Hematopoietic multipotent progenitor cell (in vitro differentiated cells): ENCODE data around the gene ILDR2. TPM values are rescaled to one million over a fixed set of nuclear protein-coding genes. Genes with fewer than 3 reads are reported as not detected.

ENCODE experiments used
- DNase-seq, 3 donors: peaks; one replicate each; pipeline ENCODE4 v3.0.0-alpha.2; 2011 to 2015; ENCODE audit warnings: low read depth in 2 of 3, low spot score in 2 of 3
- total RNA-seq: library from RNA; depleted of rRNA; stranded (reverse); fragments of >200 nt; gene quantifications from one replicate; pipeline ENCODE4 v1.2.3, GENCODE V29; 2012

ILDR2 gene
- total RNA-seq, 1 donor: 0.27 TPM

GRCh38 chr1:166925810-166926478 is 49.4 kb downstream of the ILDR2 start:
- no peak for DNase-seq

- no peak for DNase-seq
These were observed 50.4 kb downstream of the ILDR2 start for GRCh38 chr1:166924823-166925541.

DNA sequence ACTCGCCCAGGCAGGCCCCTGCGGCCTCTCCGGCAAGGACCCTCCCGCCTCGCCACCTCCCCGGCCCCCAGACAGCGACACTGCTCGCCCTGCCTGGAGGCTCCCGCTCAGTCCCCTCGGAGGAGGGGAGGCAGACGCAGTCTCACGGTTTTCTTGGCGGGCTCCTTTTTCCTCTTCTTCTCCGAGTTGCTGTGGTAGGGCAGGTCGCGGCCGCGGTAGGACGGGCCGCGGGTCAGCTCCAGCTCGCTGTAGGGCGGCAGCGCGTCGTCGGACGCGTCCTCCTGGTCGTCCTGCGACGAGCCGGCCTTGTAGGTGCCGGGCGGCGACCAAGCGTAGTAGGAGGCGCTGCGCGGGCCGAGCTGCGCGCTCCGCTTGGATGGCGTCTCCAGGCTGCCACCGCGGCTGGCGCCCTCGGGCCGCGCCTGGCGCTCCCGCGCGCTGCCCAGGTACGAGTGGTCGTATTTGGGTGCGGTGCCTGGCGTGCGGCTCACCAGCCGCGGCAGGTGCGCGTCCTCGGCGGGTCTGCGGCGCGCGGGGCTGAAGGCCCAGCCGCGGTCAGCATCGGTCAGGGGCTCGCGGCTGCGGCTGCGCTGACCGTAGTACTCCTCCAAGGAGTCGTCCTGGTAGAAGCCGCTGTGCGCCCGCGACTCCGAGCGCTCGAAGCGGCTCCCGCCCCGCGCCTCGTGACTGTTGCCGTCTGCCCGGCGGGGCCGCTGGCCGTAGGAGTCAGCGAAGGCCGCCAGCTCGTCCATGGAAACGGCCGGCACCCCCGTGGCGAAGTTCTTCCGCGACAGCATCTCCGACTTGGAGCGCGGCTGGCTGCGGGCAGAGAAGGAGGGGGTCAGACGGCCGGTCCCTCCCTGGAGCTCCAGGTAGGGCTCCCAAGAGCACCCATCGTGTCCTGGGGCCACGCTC is 54.5 kb downstream of the ILDR2 start:
- peak in 1 of 3 donors; percentile 16 for DNase-seq

DNA sequence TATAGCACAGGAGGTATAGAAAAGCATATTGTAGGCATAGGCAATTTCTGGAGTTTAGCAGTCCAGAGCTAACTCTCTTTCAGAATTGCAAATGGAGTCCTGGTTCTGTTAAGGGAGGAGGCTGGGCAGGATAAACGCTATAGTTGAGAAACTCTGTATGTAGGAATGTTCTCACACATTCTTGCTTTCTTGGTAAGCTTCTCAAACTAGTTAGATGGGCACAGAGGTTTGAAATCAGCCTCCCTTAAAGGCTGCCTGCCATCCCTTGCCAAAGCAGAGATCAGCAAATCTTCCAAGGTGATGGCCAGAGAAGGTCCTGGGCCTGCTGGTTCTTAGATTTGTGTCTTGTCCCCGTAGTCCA is 56.4 kb downstream of the ILDR2 start:
- DNase-seq: no peak

GRCh38 chr1:166918088-166918955 is 57.0 kb downstream of the ILDR2 start:
- no peak for DNase-seq

GRCh38 chr1:166915941-166916340 is 59.4 kb downstream of the ILDR2 start:
- no peak for DNase-seq

DNA sequence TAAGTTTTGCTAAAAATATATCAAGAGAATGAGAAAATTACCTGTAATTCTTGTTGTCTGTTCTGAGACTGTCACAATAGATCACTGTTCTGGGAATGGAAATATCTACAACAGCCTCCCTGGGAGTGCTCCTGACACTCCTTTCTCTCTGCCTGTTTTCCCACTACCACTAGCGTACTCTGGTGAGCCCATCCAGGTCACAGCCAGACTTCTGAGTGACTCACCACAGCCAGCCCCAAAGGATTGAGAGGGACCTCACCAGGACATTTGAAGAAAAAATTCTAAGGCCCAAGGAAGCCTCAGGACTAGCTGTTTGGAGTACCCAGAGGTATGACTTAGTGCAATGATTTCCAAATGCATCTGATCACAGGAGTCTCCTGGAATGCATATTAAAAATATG is 60.3 kb downstream of the ILDR2 start:
- no peak for DNase-seq

DNA sequence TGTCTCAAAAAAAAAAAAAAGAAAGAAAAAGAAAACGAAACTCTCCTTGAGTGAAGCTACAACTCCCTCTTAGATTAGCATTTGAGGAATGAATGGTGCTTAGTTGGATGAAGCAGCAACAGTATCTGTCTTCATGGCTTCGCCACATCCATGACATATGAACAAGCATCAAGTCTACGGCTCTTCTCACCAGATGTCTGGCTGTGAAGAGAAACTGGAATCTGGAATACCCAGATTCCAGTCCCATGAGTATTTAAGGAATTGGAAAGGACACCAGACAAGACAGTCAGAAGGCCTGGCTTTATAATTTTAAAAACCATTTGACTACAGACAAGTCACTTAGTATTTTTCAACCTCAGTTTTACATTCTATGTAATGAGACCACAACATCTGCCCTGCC is 61.2 kb downstream of the ILDR2 start:
- no peak for DNase-seq

DNA sequence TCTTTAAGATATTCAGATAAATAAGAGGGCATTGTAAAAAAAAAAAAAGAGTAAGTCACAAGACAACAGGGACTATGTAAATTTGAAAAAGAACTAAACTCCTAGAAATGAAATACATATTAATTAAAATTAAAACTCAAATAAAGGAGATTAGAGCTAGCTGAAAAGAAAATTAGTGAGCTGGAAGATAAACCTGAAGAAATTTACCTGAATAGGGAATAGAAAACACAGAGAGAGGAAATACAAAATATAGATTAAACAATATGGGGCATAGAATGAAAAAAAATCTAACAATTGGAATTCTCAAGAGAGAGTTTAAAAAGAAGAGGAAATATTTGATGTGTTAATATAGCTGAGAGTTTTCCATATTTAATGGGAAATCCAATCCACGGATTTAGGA is 63.7 kb downstream of the ILDR2 start:
- DNase-seq: no peak

DNA sequence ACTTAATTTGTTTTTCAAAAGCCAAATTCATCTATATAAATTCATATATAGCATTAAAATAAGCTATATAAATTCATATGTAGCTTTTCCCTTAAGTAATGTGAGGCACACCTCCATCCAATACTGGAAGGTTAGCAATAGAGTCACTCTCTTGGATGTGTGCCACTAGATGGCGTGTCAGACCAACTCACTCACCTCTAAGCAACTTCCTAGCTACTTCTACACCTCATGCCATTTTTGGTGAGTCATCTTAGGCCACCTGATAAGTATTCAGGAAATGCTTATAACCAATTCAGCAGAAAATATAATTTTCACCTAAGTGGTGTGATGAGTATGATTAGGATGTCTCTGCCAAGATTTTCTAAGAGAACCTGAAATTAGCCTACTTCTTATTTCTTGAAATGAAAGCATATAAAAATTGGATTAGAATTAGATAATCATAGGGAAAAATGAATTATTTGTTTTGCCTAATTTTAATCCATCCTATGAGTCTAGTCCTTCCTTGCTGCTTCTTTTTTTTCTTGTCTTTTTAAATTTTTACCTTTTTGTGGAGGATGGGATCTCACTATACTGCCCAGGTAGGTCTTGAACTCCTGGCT is 64.8 kb downstream of the ILDR2 start:
- DNase-seq: peak; percentile 54 to 94 (median 91)

GRCh38 chr1:166908942-166909341 is 66.4 kb downstream of the ILDR2 start:
- DNase-seq: no peak

GRCh38 chr1:166907763-166908162 is 67.6 kb downstream of the ILDR2 start:
- no peak for DNase-seq

GRCh38 chr1:166907051-166907450 is 68.3 kb downstream of the ILDR2 start:
- no peak for DNase-seq

GRCh38 chr1:166906647-166907046 is 68.7 kb downstream of the ILDR2 start:
- no peak for DNase-seq

DNA sequence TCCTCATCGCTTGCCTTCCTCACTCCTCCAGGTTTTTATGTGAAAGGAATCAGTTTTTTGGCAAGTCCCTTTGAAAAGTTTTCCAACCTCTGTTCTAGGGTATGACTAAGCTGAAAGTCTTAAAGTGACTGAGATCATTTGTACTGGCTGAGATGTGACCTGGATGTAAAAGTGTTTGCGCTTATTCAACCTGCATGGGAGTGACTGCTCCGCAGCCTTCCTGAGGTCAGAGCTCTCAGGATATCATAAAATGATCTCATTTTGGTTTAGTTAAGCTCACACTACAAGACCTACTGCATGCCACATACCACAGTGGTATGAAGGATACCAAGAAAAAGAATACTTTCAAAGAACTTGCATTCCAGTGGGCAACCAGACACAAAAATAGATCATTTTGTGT is 69.4 kb downstream of the ILDR2 start:
- DNase-seq: no peak

GRCh38 chr1:166905136-166905535 is 70.2 kb downstream of the ILDR2 start:
- no peak for DNase-seq

DNA sequence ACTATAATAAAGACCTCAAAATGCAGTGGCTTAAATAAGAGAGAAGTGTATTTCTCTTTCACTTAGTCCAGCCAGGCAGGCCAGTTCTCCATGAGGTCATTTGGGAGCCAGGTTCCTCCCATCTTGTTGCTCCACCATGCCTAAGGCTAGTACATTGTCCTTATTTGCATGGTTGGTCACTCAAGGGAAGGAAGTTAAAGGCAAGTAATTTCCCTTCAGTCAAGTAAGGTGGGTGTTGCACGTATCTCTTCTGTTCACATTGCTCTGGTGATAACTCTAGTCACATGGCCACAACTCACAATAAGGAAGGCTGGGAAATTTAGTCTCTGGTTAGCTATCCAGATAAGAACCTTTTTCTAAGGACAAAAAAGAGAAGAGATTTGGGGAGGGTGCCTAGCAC is 72.1 kb downstream of the ILDR2 start:
- DNase-seq: no peak

DNA sequence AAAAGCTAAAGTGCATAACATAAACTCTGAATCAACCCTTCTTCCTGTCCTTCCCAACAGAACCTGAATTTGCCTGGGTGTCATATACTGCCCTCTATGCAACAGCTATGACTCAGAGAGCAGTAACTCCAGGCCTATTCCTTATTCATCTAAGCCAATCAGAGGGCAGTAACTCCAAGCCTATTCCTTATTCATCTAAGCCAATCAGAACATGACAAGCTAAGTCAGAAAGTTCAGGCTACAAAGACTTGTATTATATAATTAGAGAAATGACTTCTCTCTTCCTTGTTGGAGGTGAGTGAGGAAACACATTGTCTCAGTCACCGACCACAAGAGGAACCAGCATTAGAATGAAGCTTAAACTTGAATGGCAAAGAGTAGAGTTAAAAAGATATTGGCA is 73.1 kb downstream of the ILDR2 start:
- peak in 2 of 3 donors; percentile 70 to 87 for DNase-seq

GRCh38 chr1:166900987-166901386 is 74.4 kb downstream of the ILDR2 start:
- no peak for DNase-seq

DNA sequence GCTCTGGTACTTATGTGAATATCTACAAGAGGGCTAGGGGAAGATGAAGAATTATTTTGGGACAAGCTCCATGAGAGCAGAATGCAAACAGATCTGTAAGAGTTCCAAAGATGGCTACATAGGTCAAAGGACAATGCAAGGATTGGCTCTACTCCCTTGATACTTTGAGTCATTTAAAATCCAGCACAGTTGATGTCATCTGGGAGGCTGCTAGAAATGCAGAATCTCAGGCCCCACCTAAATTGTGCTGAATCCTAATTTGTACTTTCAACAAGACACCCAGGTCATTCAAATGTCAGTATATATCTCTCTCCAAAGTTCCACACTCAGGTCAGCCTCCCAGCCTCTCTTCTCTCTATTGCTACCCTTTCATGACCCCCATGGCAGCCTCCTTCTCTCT is 75.6 kb downstream of the ILDR2 start:
- no peak for DNase-seq
